Retinal pigment epithelial cell (primary cell): Measurements from ENCODE around the gene SLC29A2.

ENCODE experiments used
- DNase-seq: peaks from one replicate; pipeline ENCODE4 v3.0.0-alpha.2; 2010; ENCODE audit warnings: low read depth
- H3K4me3 ChIP-seq: 2 replicates; pipeline ENCODE4 v1.5.1; 2011; ENCODE audit warnings: mild to moderate bottlenecking, low read length, control low read depth, moderate library complexity
- TF ChIP-seq, protein P1 (sequence below): conservative IDR thresholded peaks from 2 replicates; pipeline ENCODE4 v1.5.1; 2011; ENCODE audit warnings: low read depth, low read length, control low read depth, inconsistent platforms

Gene SLC29A2, protein sequence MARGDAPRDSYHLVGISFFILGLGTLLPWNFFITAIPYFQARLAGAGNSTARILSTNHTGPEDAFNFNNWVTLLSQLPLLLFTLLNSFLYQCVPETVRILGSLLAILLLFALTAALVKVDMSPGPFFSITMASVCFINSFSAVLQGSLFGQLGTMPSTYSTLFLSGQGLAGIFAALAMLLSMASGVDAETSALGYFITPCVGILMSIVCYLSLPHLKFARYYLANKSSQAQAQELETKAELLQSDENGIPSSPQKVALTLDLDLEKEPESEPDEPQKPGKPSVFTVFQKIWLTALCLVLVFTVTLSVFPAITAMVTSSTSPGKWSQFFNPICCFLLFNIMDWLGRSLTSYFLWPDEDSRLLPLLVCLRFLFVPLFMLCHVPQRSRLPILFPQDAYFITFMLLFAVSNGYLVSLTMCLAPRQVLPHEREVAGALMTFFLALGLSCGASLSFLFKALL

DNA sequence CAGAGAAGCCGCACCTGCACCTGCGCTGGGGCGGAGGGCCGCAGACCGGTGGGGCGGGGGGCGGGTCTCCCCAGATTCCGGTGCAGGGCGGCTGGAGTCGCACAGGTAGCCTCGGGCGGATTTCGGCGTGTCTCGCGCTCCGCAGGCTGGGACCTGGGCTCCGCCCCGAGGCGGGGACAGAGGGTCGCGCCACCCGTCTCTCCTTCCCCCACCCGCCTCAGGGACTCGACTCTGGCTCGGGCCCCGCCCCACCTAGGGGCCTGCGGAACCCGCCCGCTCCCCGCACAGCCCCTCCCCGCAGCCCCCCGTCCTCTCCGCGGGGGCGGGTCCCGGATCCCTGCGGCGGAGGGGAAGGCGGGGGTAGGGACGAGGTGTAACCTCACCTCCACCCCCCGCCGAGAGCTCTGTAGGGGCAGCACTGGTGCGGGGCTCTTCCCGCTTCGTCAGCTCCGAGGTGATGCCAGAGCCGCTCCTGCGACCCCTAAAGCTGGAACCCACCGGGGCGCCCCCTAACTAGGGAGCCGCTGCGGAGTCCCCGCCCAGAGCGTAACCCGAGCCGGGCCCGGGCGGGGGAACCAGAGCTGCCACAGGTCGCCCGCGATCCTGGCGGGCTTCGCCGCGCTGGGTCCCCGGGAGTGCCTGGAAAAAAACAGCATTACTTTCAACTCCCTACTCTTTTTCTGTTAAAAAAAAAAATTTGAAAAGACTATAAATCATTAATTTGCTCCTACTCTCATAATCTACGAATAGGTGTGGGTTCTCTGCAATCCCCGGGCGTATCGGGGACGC lies at the start of gene SLC29A2:
Gene SLC29A2, minus strand, starts transcription at position 134 of the 789 bp plus-strand sequence. CDS start 169 bp downstream, outside the sequence.
- no peak for DNase-seq
- TF ChIP-seq, protein P1, sequence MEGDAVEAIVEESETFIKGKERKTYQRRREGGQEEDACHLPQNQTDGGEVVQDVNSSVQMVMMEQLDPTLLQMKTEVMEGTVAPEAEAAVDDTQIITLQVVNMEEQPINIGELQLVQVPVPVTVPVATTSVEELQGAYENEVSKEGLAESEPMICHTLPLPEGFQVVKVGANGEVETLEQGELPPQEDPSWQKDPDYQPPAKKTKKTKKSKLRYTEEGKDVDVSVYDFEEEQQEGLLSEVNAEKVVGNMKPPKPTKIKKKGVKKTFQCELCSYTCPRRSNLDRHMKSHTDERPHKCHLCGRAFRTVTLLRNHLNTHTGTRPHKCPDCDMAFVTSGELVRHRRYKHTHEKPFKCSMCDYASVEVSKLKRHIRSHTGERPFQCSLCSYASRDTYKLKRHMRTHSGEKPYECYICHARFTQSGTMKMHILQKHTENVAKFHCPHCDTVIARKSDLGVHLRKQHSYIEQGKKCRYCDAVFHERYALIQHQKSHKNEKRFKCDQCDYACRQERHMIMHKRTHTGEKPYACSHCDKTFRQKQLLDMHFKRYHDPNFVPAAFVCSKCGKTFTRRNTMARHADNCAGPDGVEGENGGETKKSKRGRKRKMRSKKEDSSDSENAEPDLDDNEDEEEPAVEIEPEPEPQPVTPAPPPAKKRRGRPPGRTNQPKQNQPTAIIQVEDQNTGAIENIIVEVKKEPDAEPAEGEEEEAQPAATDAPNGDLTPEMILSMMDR = peak; percentile 1
- peak within 1 kb of the TSS; percentile 69 for H3K4me3 ChIP-seq

DNA sequence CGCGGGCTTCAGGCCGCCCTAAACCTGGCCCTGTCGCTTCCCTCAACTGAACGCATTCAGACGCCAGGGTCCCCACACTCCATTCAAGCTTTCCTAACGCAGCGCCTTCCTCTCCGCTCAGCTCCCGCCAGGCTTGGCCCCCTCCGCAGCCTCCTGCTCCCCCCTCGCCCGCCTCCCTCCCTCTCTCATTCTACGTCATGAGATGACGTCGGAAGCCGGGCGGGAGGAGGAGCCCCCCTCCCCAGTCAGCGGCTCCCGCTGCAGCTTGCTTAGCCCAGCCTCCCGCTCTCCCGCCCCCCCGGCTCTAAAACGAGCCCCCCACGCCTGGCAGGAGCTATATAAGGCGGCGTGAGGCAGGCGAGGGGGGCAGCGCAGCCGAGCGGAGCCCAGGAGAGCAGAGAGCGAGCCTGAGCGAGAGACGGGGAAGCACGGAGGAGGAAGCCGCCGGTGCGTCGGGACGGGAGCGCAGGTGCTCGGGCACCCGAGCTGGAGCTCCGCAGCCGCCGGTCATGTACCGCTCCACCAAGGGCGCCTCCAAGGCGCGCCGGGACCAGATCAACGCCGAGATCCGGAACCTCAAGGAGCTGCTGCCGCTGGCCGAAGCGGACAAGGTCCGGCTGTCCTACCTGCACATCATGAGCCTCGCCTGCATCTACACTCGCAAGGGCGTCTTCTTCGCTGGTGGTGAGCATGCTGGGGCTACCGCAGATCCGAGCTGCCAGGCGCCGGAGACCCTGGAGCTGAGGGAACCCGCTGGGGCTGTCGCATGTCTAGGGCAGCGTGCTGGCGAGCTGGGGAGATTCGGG lies 49.3 kb upstream of the SLC29A2 start, which contains the start of gene NPAS4:
Gene NPAS4, plus strand, starts transcription at position 365 of the 806 bp plus-strand sequence. Its CDS starts 145 bp downstream, at position 510.
- DNase-seq = no peak
- TF ChIP-seq, protein P1 = no peak
- H3K4me3 ChIP-seq = no peak within 1 kb of the TSS

DNA sequence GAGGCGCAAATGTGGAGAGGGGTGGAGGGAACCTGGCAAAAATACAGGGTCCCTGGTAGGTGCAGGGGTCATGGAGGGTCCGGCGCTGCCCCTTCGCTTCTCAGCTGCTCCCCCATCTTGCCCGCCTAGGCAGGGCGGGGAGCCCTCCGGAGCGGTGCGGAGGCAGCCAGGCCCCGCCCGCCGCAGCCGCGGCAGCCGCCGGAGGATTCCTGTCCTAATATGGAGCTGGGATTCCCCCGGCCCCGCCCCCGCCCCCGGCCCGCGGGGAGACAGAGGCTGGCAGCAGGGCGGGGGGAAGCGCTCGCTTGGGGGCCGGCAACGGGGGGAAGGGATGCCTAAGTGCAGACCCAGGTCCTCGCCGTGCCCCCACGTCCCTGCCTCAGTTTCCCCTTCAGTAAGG lies 48.3 kb upstream of the SLC29A2 start:
- no peak for DNase-seq
- H3K4me3 ChIP-seq = no peak overlapping the region
- TF ChIP-seq, protein P1 = no peak

DNA sequence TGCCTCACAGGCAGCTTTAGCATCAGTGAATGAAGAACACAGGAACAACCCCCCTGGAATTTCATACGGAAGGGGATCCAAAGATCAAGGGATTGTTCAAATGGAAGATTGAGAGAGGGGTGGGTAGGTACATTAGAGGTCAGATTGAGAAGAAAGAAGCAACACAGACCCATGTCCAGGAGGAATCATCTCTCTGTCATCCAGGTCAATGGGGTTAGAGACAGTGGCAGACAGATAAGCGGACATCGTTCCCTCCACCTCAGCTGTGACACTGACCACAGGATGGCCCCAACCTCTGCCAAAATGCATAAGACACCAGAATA lies 47.4 kb upstream of the SLC29A2 start:
- DNase-seq = no peak
- TF ChIP-seq, protein P1 = no peak
- H3K4me3 ChIP-seq = no peak overlapping the region

DNA sequence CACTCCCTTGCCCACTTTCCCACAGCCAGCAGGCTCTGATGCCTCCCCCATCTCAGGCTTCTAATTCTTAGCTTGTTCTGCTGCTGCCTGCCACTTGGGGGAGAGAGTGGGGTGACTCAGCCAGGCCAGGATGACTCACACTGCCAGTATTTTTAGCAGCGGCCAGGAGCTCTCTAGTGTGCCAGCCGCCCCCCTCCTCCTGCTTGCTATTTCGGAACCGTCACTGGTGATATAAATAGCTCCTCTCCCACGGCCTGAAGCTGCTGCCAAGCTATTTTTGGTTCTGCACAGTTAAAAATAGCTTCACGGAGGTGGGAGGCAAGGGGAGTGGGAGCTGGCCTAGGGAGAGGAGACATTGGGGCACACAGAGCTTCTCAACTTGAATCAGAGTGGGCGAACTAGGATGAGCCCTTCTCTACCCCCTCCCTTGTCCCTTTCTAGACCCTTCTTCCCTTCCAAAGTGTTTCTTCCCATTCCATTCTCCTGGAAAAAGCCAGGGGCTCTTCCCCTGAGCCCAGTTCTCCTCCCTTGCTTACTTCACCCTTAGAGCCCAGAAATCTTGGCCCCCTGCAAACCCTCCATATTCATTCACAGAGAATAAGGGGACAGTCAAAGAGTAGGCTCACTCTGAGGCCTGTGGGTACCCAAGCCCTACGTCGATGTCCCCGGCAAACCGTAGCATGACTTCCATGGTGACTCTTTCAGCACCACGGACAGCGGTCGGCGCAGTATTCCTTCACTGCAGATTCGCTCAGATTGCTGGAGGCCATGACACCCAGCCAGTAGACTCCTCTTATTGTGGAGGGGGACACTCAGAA lies 46.8 kb upstream of the SLC29A2 start:
- TF ChIP-seq, protein P1 = peak; percentile 68
- peak; percentile 77 for DNase-seq
- H3K4me3 ChIP-seq = no peak overlapping the region

DNA sequence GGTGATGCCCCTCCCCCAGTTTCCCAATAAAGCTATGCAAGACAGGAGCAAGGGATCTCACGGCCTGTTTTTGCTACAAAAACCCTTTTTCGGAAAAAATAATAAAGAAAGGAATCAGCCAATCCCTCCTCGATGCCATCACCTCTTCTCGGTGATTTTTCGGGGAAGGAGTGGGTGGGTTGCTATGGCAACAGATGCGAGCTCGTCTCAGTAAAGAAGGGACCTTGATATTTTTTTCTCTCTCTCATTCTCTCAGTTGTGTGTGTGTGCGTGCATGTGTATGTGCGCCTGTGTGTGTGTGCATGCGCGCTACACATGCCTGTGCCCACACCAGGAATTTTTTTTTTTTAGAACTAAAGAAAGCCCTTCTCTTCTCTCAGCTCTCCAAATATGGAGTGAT lies 45.4 kb upstream of the SLC29A2 start:
- TF ChIP-seq, protein P1 = no peak
- no peak for DNase-seq
- no peak overlapping the region for H3K4me3 ChIP-seq
